K562 (cell line): ENCODE measurements around the gene LIPM. TPM values are rescaled to one million over a fixed set of nuclear protein-coding genes. Genes with fewer than 3 reads are reported as not detected.

Experiments
- ATAC-seq: fragments of 200-7000 bp; cut with Tn5 transposase; 3 replicates; pipeline ENCODE4 v1.9.1; 2020; ENCODE audit warnings: moderate library complexity
- BruUV-seq: library from RNA; stranded (reverse); fragments of 400-500 nt; replicated peaks from 2 replicates; lab custom pipeline; 2021; lab: Mats Ljungman, UMichigan
- CTCF ChIA-PET: fragments of 300-600 bp; formaldehyde crosslinking; extraction: SDS; loops from one replicate; lab custom pipeline; 2021; ENCODE audit warnings: low intra/inter-chr PET ratio; lab: Yijun Ruan, JAX
- POLR2A ChIA-PET: fragments of 300-600, 350-650 bp; sonication (Branson Sonifier 250); formaldehyde crosslinking; extraction: SDS; loops from one replicate; lab custom pipeline; 2021; ENCODE audit warnings: antibody characterized with exemption, inconsistent platforms; lab: Yijun Ruan, JAX
- DNase-seq, 4 experiments: peaks; one replicate each; pipeline versions ENCODE4 v3.0.0 to v3.0.0-alpha.2; 2011 to 2018; ENCODE audit warnings: low spot score in 3 of 4, mixed read lengths in 3 of 4; ENCODE audit errors: extremely low read depth in 1 of 4
- FAIRE-seq: peaks from 2 replicates; lab custom pipeline; 2011; peaks lifted over from hg19 to GRCh38; lab: Jason Lieb, UNC
- H2AFZ ChIP-seq: 2 replicates; pipeline ENCODE4 v1.6.0; 2011; ENCODE audit warnings: low read depth, low read length, control low read depth, inconsistent platforms
- H3K27ac ChIP-seq: fragments of 200-600 bp; 3 replicates; pipeline ENCODE4 v1.8.0; 2011; ENCODE audit warnings: low read depth, mild to moderate bottlenecking, control low read depth, inconsistent platforms, low read length, moderate library complexity, mixed read lengths; ENCODE audit errors: extremely low read depth
- H3K27me3 ChIP-seq, 2 experiments: fragments of 300-600 bp in 1 of 2; 2 replicates in 1 of 2; 3 replicates in 1 of 2; pipeline versions ENCODE4 v1.6.0 to v1.8.0; 2011; ENCODE audit warnings: inconsistent platforms in 2 of 2, low read length in 2 of 2, mild to moderate bottlenecking in 1 of 2, mixed read lengths in 1 of 2, moderate library complexity in 1 of 2; ENCODE audit not compliant: control insufficient read depth in 2 of 2, insufficient read depth in 2 of 2
- H3K36me3 ChIP-seq: fragments of 300-600 bp; 3 replicates; pipeline ENCODE4 v1.8.0; 2011; ENCODE audit warnings: mild to moderate bottlenecking, low read length, inconsistent platforms; ENCODE audit not compliant: control insufficient read depth, insufficient read depth
- H3K4me1 ChIP-seq, 2 experiments: fragments of 200-600 bp in 1 of 2; replicated peaks in 1 of 2; 2 replicates in 1 of 2; 3 replicates in 1 of 2; pipeline versions ENCODE4 v1.5.1 to v1.8.0; 2011; ENCODE audit warnings: inconsistent platforms in 2 of 2, low read length in 2 of 2, mild to moderate bottlenecking in 1 of 2, mixed read lengths in 1 of 2, moderate library complexity in 1 of 2; ENCODE audit not compliant: control insufficient read depth in 2 of 2, insufficient read depth in 2 of 2
- H3K4me2 ChIP-seq: 2 replicates; pipeline ENCODE4 v1.6.1; 2011; ENCODE audit warnings: low read length, control low read depth, inconsistent platforms, mixed read lengths; ENCODE audit not compliant: insufficient read depth
- H3K4me3 ChIP-seq: fragments of 200-600 bp; sonication (generic), shearing (Covaris generic); 2 replicates; pipeline ENCODE4 v1.5.1; 2016; ENCODE audit warnings: control low read depth, inconsistent platforms
- H3K79me2 ChIP-seq: fragments of 200-600 bp; 3 replicates; pipeline ENCODE4 v1.8.0; 2011; ENCODE audit warnings: low read length, inconsistent platforms; ENCODE audit not compliant: control insufficient read depth, insufficient read depth
- H3K9ac ChIP-seq, 2 experiments: 2 replicates each; pipeline versions ENCODE4 v1.6.0 to v1.6.1; 2011; ENCODE audit warnings: low read depth in 2 of 2, low read length in 2 of 2, control low read depth in 1 of 2, inconsistent platforms in 1 of 2, mild to moderate bottlenecking in 1 of 2, mixed read lengths in 1 of 2; ENCODE audit not compliant: insufficient read depth in 1 of 2
- H3K9me1 ChIP-seq: one replicate; pipeline ENCODE4 v1.6.0; 2011; ENCODE audit warnings: inconsistent platforms, mild to moderate bottlenecking, low read length, moderate library complexity; ENCODE audit not compliant: control insufficient read depth, insufficient read depth
- H3K9me3 ChIP-seq: replicated peaks from 2 replicates; pipeline ENCODE4 v1.5.1; 2011; ENCODE audit warnings: low read depth, low read length, inconsistent platforms; ENCODE audit not compliant: control insufficient read depth, insufficient read depth
- H4K20me1 ChIP-seq: replicated peaks from 2 replicates; pipeline ENCODE4 v1.6.1; 2011; ENCODE audit warnings: low read length, inconsistent platforms, mixed read lengths; ENCODE audit not compliant: control insufficient read depth, insufficient read depth
- GABPB1 ChIP-seq: sonication (generic); formaldehyde crosslinking; IDR thresholded peaks from 2 replicates; pipeline ENCODE4 v1.8.0; 2022; ENCODE audit warnings: mild to moderate bottlenecking, missing genetic modification reagents
- RAD21 ChIP-seq, 2 experiments: fragments of 250-450 bp in 1 of 2; fragments of 450-650 bp in 1 of 2; sonication (Bioruptor Pico) in 1 of 2; formaldehyde crosslinking in 1 of 2; IDR thresholded peaks in 1 of 2; conservative IDR thresholded peaks in 1 of 2; 2 replicates each; pipeline versions ENCODE4 v1.4.0 to v1.8.0; 2020 to 2022; ENCODE audit warnings: mild to moderate bottlenecking in 2 of 2, moderate library complexity in 1 of 2
- STAT6 ChIP-seq: sonication (generic); formaldehyde crosslinking; IDR thresholded peaks from 2 replicates; pipeline ENCODE4 v1.8.1; 2023; ENCODE audit warnings: mild to moderate bottlenecking, missing genetic modification reagents
- WGBS: fragments of 100-300 bp; shearing (Covaris generic); methylation state at CpG from one replicate; pipeline ENCODE4 v1.1.6; 2016; ENCODE audit warnings: low coverage, mixed read lengths; ENCODE audit not compliant: insufficient coverage; ENCODE audit errors: missing lambda C conversion rate; 5-methylcytosine and 5-hydroxymethylcytosine counted together
- in situ Hi-C: fragments of 300-500 bp; cut with MboI; formaldehyde crosslinking; loops from 4 replicates; pipeline ENCODE4 v1.15.0; 2018; ENCODE audit warnings: inconsistent platforms, mixed read lengths
- intact Hi-C: fragments of 100-400 bp; cut with micrococcal nuclease; formaldehyde crosslinking; loops from 2 replicates; pipeline ENCODE4 v1.14.2; 2022
- polyA plus RNA-seq, 8 experiments: library from polyadenylated mRNA; depleted of rRNA in 4 of 8; stranded (reverse) in 5 of 8; unstranded in 3 of 8; fragments of >200 nt; fragmentation: Nextera tagmentation in 2 of 8; fragmentation: Illumina TruSeq in 1 of 8; extraction: Ambion mirVana in 2 of 8; extraction: Trizol in 1 of 8; gene quantifications; 2 replicates each; pipeline versions ENCODE4 v1.2.1 to v1.2.3, GENCODE V29; 2011 to 2014; ENCODE audit warnings: inconsistent platforms in 1 of 8, missing spikeins in 1 of 8
- total RNA-seq, 7 experiments: library from RNA; depleted of rRNA in 6 of 7; stranded (reverse); fragments of >200 nt in 6 of 7; fragmentation: Illumina TruSeq in 2 of 7; extraction: Trizol in 2 of 7; gene quantifications; 2 replicates each; pipeline versions ENCODE4 v1.2.1 to v1.2.3, GENCODE V29; 2011 to 2021; ENCODE audit warnings: low replicate concordance in 1 of 7

LIPM gene
- total and polyA plus RNA-seq, 9 of the 15 experiments (the other 6 are each of a cell fraction or from before 2014, with no cell fraction given): not detected

- no peaks in the 10 kb centered on the region for H3K4me1 ChIP-seq
- 0% methylated on average over 2 of the region's 2 CpGs for WGBS
- H3K79me2 ChIP-seq: no peaks in the 10 kb centered on the region
- no peaks in the 10 kb centered on the region for H3K9me1 ChIP-seq
- H3K27ac ChIP-seq: no peak overlapping the region
- BruUV-seq: no TSS peak
- no peak overlapping the region for H2AFZ ChIP-seq
- FAIRE-seq (no peak), ATAC-seq (no peak), DNase-seq (peak in 1 of 4 experiments; percentile 1)
- H3K9me3 ChIP-seq: no peaks in the 10 kb centered on the region
- no peaks in the 10 kb centered on the region for H3K27me3 ChIP-seq
- H4K20me1 ChIP-seq: no peaks in the 10 kb centered on the region
- TF ChIP-seq RAD21 (CRISPR knock-in tag; conservative IDR thresholded peaks at IDR 0.05 in 1 of 2, IDR thresholded peaks at IDR 0.05 in 1 of 2) (peak; percentile 12 to 14; a peak in 2 of 4 replicates), GABPB1 (CRISPR knock-in tag) (no peak), STAT6 (CRISPR knock-in tag) (no peak)
- no peak overlapping the region for H3K4me2 ChIP-seq
- in situ Hi-C loops (no loop called here), intact Hi-C loops (no loop called here)
- no peaks in the 10 kb centered on the region for H3K36me3 ChIP-seq
- no peak overlapping the region for H3K4me3 ChIP-seq
- ChIA-PET CTCF (no interaction called here), POLR2A (no interaction called here)
- H3K9ac ChIP-seq: no peak overlapping the region
Observed at GRCh38 chr10:88791924-88792323, 10.6 kb upstream of the LIPM start.
